Testis (tissue), 2 donors: ENCODE data around the gene CD109.

Source experiments
- POLR2A ChIP-seq: fragments of 450-650 bp; IDR thresholded peaks from one replicate; pipeline ENCODE4 v1.6.1; 2017; ENCODE audit warnings: antibody characterized with exemption, mild to moderate bottlenecking, moderate library complexity
- TF ChIP-seq, protein P1 (sequence below), 3 experiments: fragments of 450-650 bp in 2 of 3; fragments of 200-600 bp in 1 of 3; sonication (generic) in 1 of 3; IDR thresholded peaks; one replicate each; pipeline ENCODE4 v1.5.1; 2016 to 2019; ENCODE audit warnings: antibody characterized with exemption in 3 of 3, mild to moderate bottlenecking in 2 of 3, moderate library complexity in 1 of 3

DNA sequence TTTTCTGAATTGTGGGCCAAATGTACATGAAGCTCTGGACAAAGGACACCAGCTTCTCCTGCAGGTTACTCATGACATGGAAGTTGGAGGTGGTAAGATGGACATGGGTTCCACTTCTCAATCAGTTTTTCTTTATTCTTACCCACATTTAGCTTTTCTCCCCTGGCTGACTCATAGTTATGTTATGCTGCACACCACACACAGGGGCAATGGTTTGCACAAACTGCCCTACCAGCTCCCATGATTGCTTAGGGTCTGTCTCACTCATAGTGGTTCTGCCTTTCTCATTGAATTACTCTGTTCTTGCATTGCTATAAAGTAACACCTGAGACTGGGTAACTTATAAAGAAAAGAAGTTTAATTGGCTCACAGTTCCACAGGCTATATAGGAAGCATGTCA lies 4.5 kb upstream of the CD109 start:
- TF ChIP-seq, protein P1, sequence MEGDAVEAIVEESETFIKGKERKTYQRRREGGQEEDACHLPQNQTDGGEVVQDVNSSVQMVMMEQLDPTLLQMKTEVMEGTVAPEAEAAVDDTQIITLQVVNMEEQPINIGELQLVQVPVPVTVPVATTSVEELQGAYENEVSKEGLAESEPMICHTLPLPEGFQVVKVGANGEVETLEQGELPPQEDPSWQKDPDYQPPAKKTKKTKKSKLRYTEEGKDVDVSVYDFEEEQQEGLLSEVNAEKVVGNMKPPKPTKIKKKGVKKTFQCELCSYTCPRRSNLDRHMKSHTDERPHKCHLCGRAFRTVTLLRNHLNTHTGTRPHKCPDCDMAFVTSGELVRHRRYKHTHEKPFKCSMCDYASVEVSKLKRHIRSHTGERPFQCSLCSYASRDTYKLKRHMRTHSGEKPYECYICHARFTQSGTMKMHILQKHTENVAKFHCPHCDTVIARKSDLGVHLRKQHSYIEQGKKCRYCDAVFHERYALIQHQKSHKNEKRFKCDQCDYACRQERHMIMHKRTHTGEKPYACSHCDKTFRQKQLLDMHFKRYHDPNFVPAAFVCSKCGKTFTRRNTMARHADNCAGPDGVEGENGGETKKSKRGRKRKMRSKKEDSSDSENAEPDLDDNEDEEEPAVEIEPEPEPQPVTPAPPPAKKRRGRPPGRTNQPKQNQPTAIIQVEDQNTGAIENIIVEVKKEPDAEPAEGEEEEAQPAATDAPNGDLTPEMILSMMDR (IDR thresholded peaks at IDR 0.05): no peak
- no peak for TF ChIP-seq POLR2A
